ENCODE measurements around the gene SLIT1. TPM values are rescaled to one million over a fixed set of nuclear protein-coding genes. Genes with fewer than 3 reads are reported as not detected.

SLIT1 gene
- total RNA-seq, 1 donor from 2014 or later: 0.49 TPM

GRCh38 chr10:97102441-97102840, 83.3 kb downstream of the SLIT1 start:
- Histone ChIP-seq H3K27ac (no peak overlapping the region), H3K9me3 (no peaks in the 10 kb centered on the region), H3K4me3 (no peak overlapping the region), H3K4me1 (peaks cover under 1% of the 10 kb centered on the region), H3K36me3 (no peaks in the 10 kb centered on the region), H3K27me3 (no peaks in the 10 kb centered on the region)
- no peak for TF ChIP-seq CTCF (IDR thresholded peaks at IDR 0.05)
- TF ChIP-seq POLR2AphosphoS5 (IDR thresholded peaks at IDR 0.05; ENCODE audit: insufficient read depth in 1 of 2, low read depth in 1 of 2): no peak
- no peak for TF ChIP-seq POLR2A (IDR thresholded peaks at IDR 0.05)
- intact Hi-C loops (cut with DNase I): no loop called here
- no peak for DNase-seq (ENCODE audit: extremely low spot score in 2 of 2)

GRCh38 chr10:97101166-97101940, 84.4 kb downstream of the SLIT1 start:
- DNase-seq (ENCODE audit: extremely low spot score in 2 of 2): no peak
- no peaks in the 10 kb centered on the region for H3K27me3 ChIP-seq
- H3K4me1 ChIP-seq: peaks cover 11% of the 10 kb centered on the region
- intact Hi-C loops (cut with DNase I): no loop called here
- H3K27ac ChIP-seq: no peak overlapping the region
- no peak overlapping the region for H3K4me3 ChIP-seq
- TF ChIP-seq CTCF (IDR thresholded peaks at IDR 0.05): no peak
- no peaks in the 10 kb centered on the region for H3K36me3 ChIP-seq
- H3K9me3 ChIP-seq: no peaks in the 10 kb centered on the region

- Histone ChIP-seq H3K27me3 (no peaks in the 10 kb centered on the region), H3K36me3 (no peaks in the 10 kb centered on the region), H3K4me3 (no peak overlapping the region), H3K9me3 (no peaks in the 10 kb centered on the region), H3K27ac (no peak overlapping the region), H3K4me1 (peaks cover 18% of the 10 kb centered on the region)
- TF ChIP-seq POLR2AphosphoS5 (IDR thresholded peaks at IDR 0.05; ENCODE audit: insufficient read depth in 1 of 2, low read depth in 1 of 2) (no peak), POLR2A (IDR thresholded peaks at IDR 0.05) (no peak), CTCF (IDR thresholded peaks at IDR 0.05) (no peak)
- no peak for DNase-seq (ENCODE audit: extremely low spot score in 2 of 2)
- intact Hi-C loops (cut with DNase I): no loop called here
Observed at GRCh38 chr10:97100657-97101056, 85.1 kb downstream of the SLIT1 start.

GRCh38 chr10:97099868-97100267, 85.9 kb downstream of the SLIT1 start:
- no peaks in the 10 kb centered on the region for H3K36me3 ChIP-seq

More at GRCh38 chr10:97099868-97100267, 85.9 kb downstream of the SLIT1 start:
- no peak for TF ChIP-seq POLR2AphosphoS5 (IDR thresholded peaks at IDR 0.05; ENCODE audit: insufficient read depth in 1 of 2, low read depth in 1 of 2)
- no peak for TF ChIP-seq CTCF (IDR thresholded peaks at IDR 0.05)
- TF ChIP-seq POLR2A (IDR thresholded peaks at IDR 0.05): no peak
- H3K9me3 ChIP-seq: no peaks in the 10 kb centered on the region
- no peak overlapping the region for H3K27ac ChIP-seq
- DNase-seq (ENCODE audit: extremely low spot score in 2 of 2): no peak
- no peaks in the 10 kb centered on the region for H3K27me3 ChIP-seq
- H3K4me1 ChIP-seq: peaks cover 18% of the 10 kb centered on the region
- intact Hi-C loops (cut with DNase I): no loop called here
- no peak overlapping the region for H3K4me3 ChIP-seq
